A549 (cell line): ENCODE results near the gene TRIM28.

ENCODE experiments used
- BHLHE40 ChIP-seq: IDR thresholded peaks from 2 replicates; pipeline ENCODE4 v1.6.1; 2012; ENCODE audit warnings: low read depth, low read length, inconsistent platforms
- EP300 ChIP-seq, 2 experiments: fragments of >200 bp; sonication (Bioruptor Twin); formaldehyde crosslinking; IDR thresholded peaks; 2 replicates in 1 of 2; 3 replicates in 1 of 2; pipeline ENCODE4 v1.6.1; 2016 to 2017
- FOSB ChIP-seq: fragments of 250-450 bp; sonication (Bioruptor Pico); IDR thresholded peaks from 2 replicates; pipeline ENCODE4 v1.5.0; 2020; ENCODE audit warnings: mild to moderate bottlenecking, moderate library complexity
- FOSL2 ChIP-seq, 2 experiments: fragments of 450-650 bp in 1 of 2; fragments of >200 bp in 1 of 2; sonication (Bioruptor Twin) in 1 of 2; formaldehyde crosslinking; IDR thresholded peaks; 2 replicates each; pipeline versions ENCODE4 v1.5.0 to v1.6.1; 2016 to 2020; ENCODE audit warnings: mild to moderate bottlenecking in 1 of 2, moderate library complexity in 1 of 2
- KDM5A ChIP-seq: fragments of 200-600 bp; sonication (generic); IDR thresholded peaks from 2 replicates; pipeline ENCODE4 v1.6.1; 2016; ENCODE audit warnings: antibody characterized with exemption, mild to moderate bottlenecking
- POLR2A ChIP-seq: IDR thresholded peaks from 2 replicates; pipeline ENCODE4 v1.6.1; 2012; ENCODE audit warnings: mild to moderate bottlenecking, low read length
- TF ChIP-seq, protein P1 (sequence below): fragments of >200 bp; sonication (Bioruptor Twin); formaldehyde crosslinking; IDR thresholded peaks from 3 replicates; pipeline ENCODE4 v1.5.1; 2016

DNA sequence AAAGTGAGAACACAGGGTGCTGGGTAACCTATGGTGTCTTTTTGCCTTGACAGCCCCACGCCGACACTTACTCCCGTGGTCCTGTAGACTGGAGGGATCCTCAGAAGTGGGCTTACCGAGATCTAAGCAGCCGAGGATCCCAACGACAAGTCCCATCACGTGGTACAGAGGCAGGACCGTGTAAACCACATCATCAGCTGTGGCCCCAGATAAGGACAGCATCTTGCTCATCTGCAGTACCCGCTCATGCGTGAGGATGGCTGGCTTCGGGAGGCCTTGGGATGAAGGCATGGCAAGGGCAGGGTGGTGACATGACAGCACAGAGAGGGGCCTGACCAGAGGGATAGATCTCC is 34.2 kb upstream of the TRIM28 start:
- TF ChIP-seq FOSL2 (IDR thresholded peaks at IDR 0.05): no peak
- no peak for TF ChIP-seq FOSL2 (CRISPR knock-in tag; IDR thresholded peaks at IDR 0.05)
- no peak for TF ChIP-seq POLR2A
- TF ChIP-seq, protein P1, sequence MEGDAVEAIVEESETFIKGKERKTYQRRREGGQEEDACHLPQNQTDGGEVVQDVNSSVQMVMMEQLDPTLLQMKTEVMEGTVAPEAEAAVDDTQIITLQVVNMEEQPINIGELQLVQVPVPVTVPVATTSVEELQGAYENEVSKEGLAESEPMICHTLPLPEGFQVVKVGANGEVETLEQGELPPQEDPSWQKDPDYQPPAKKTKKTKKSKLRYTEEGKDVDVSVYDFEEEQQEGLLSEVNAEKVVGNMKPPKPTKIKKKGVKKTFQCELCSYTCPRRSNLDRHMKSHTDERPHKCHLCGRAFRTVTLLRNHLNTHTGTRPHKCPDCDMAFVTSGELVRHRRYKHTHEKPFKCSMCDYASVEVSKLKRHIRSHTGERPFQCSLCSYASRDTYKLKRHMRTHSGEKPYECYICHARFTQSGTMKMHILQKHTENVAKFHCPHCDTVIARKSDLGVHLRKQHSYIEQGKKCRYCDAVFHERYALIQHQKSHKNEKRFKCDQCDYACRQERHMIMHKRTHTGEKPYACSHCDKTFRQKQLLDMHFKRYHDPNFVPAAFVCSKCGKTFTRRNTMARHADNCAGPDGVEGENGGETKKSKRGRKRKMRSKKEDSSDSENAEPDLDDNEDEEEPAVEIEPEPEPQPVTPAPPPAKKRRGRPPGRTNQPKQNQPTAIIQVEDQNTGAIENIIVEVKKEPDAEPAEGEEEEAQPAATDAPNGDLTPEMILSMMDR: no peak
- no peak for TF ChIP-seq KDM5A
- TF ChIP-seq EP300 (IDR thresholded peaks at IDR 0.05): no peak
- no peak for TF ChIP-seq BHLHE40
- TF ChIP-seq FOSB (CRISPR knock-in tag): no peak
